GM23338 (cell line): Measurements from ENCODE around the gene ABCC5.

Experiments
- CTCF ChIP-seq, 2 experiments: fragments of 200-600 bp in 1 of 2; sonication (generic) in 1 of 2; conservative IDR thresholded peaks; 2 replicates each; pipeline versions ENCODE4 v1.5.1 to v1.6.1; 2016 to 2017; ENCODE audit warnings: antibody characterized with exemption in 2 of 2, low read depth in 2 of 2, mild to moderate bottlenecking in 2 of 2, moderate library complexity in 1 of 2
- EZH2 ChIP-seq: fragments of 200-600 bp; sonication (generic); IDR thresholded peaks from one replicate; pipeline ENCODE4 v1.8.0; 2017; ENCODE audit warnings: antibody characterized with exemption, mild to moderate bottlenecking, low read depth; ENCODE audit not compliant: unreplicated experiment
- REST ChIP-seq: IDR thresholded peaks from one replicate; pipeline ENCODE4 v1.6.1; 2018; ENCODE audit warnings: antibody characterized with exemption; ENCODE audit not compliant: unreplicated experiment

GRCh38 chr3:183975981-183976662, 41.6 kb downstream of the ABCC5 start:
- TF ChIP-seq CTCF (conservative IDR thresholded peaks at IDR 0.05; ENCODE audit: low read depth in 2 of 2) (no peak), EZH2 (no peak), REST (no peak)
